GM12878 (cell line): ENCODE results near the gene SUN5. TPM values are rescaled to one million over a fixed set of nuclear protein-coding genes. Genes with fewer than 3 reads are reported as not detected.
"Not testable (repeated sequence)": the region's sequence is repeated elsewhere in the genome, so short reads cannot be mapped to it uniquely, and the experiment has no call there.

ENCODE experiments used
- ATAC-seq: fragments of 200-7000 bp; cut with Tn5 transposase; 3 replicates; pipeline ENCODE4 v1.9.1; 2020; ENCODE audit warnings: mild to moderate bottlenecking, moderate library complexity
- BruUV-seq: library from RNA; stranded (reverse); fragments of 400-500 nt; replicated peaks from 2 replicates; lab custom pipeline; 2021; lab: Mats Ljungman, UMichigan
- CTCF ChIA-PET: fragments of 300-600 bp; sonication (Branson Sonifier 250); formaldehyde crosslinking; extraction: SDS; loops from one replicate; lab custom pipeline; 2021; ENCODE audit warnings: inconsistent platforms; lab: Yijun Ruan, JAX
- POLR2A ChIA-PET: fragments of 350-600 bp; formaldehyde crosslinking; extraction: SDS; loops from one replicate; lab custom pipeline; 2021; ENCODE audit warnings: inconsistent platforms; lab: Charles Lee
- RAD21 ChIA-PET: fragments of 300-600 bp; sonication (Branson Sonifier 250); formaldehyde crosslinking; loops from one replicate; lab custom pipeline; 2023; ENCODE audit warnings: antibody characterized with exemption; ENCODE audit not compliant: unreplicated experiment; lab: Charles Lee
- SMC1A ChIA-PET: fragments of 300-600 bp; sonication (Branson Sonifier 250); formaldehyde crosslinking; loops from one replicate; lab custom pipeline; 2023; ENCODE audit not compliant: unreplicated experiment, uncharacterized antibody; lab: Charles Lee
- DNase-seq: peaks from one replicate; pipeline ENCODE4 v3.0.0-alpha.2; 2011; ENCODE audit warnings: low read depth, low spot score
- FAIRE-seq: peaks from 3 replicates; lab custom pipeline; 2011; peaks lifted over from hg19 to GRCh38; lab: Jason Lieb, UNC
- H2AFZ ChIP-seq: 2 replicates; pipeline ENCODE4 v1.6.0; 2011; ENCODE audit warnings: low read depth, low read length, control low read depth; ENCODE audit not compliant: control insufficient read depth
- H3K27ac ChIP-seq: 2 replicates; pipeline ENCODE4 v1.5.1; 2011; ENCODE audit warnings: control low read depth; ENCODE audit not compliant: control insufficient read depth, insufficient read depth
- H3K27me3 ChIP-seq, 2 experiments: replicated peaks in 1 of 2; 2 replicates each; pipeline versions ENCODE4 v1.6.0 to v1.6.1; 2011; ENCODE audit warnings: low read length in 1 of 2; ENCODE audit not compliant: control insufficient read depth in 2 of 2, insufficient read depth in 2 of 2
- H3K36me3 ChIP-seq, 2 experiments: 2 replicates each; pipeline ENCODE4 v1.5.1; 2011; ENCODE audit warnings: low read length in 1 of 2; ENCODE audit not compliant: control insufficient read depth in 2 of 2, insufficient read depth in 2 of 2
- H3K4me1 ChIP-seq: 2 replicates; pipeline ENCODE4 v1.6.1; 2011; ENCODE audit warnings: mild to moderate bottlenecking, low read length, moderate library complexity, mixed read lengths; ENCODE audit not compliant: control insufficient read depth, insufficient read depth
- H3K4me2 ChIP-seq: 2 replicates; pipeline ENCODE4 v1.6.0; 2011; ENCODE audit warnings: control low read depth; ENCODE audit not compliant: control insufficient read depth, insufficient read depth
- H3K4me3 ChIP-seq: fragments of 200-600 bp; sonication (generic); 2 replicates; pipeline ENCODE4 v1.5.1; 2016
- H3K79me2 ChIP-seq: 2 replicates; pipeline ENCODE4 v1.6.0; 2011; ENCODE audit warnings: low read length; ENCODE audit not compliant: control insufficient read depth, insufficient read depth
- H3K9ac ChIP-seq: 2 replicates; pipeline ENCODE4 v1.8.0; 2011; ENCODE audit warnings: low read length, control low read depth, mixed read lengths; ENCODE audit not compliant: control insufficient read depth, insufficient read depth
- H3K9me3 ChIP-seq: replicated peaks from 3 replicates; pipeline ENCODE4 v1.5.1; 2011; ENCODE audit warnings: mild to moderate bottlenecking, low read length; ENCODE audit not compliant: control insufficient read depth, insufficient read depth
- H4K20me1 ChIP-seq: 2 replicates; pipeline ENCODE4 v1.6.0; 2011; ENCODE audit not compliant: control insufficient read depth, insufficient read depth
- CHD2 ChIP-seq: IDR thresholded peaks from 2 replicates; pipeline ENCODE4 v1.6.1; 2011; ENCODE audit warnings: low read depth, low read length, improper control_type of control experiment, borderline replicate concordance
- ESRRA ChIP-seq: IDR thresholded peaks from 2 replicates; pipeline ENCODE4 v1.6.1; 2012; ENCODE audit warnings: mild to moderate bottlenecking, low read length, improper control_type of control experiment
- HCFC1 ChIP-seq: fragments of 150-350 bp; IDR thresholded peaks from 2 replicates; pipeline ENCODE4 v1.6.1; 2014; ENCODE audit warnings: low read length
- HDAC6 ChIP-seq: fragments of 200-600 bp; sonication (generic); IDR thresholded peaks from one replicate; pipeline ENCODE4 v1.8.0; 2017; ENCODE audit warnings: antibody characterized with exemption; ENCODE audit not compliant: unreplicated experiment
- JUND ChIP-seq: IDR thresholded peaks from 2 replicates; pipeline ENCODE4 v1.6.1; 2012; ENCODE audit warnings: low read depth, mild to moderate bottlenecking, low read length, improper control_type of control experiment, moderate library complexity
- MTA2 ChIP-seq: fragments of 450-650 bp; IDR thresholded peaks from 2 replicates; pipeline ENCODE4 v1.6.1; 2016; ENCODE audit warnings: low read depth, mild to moderate bottlenecking, moderate library complexity
- NFXL1 ChIP-seq: fragments of 450-650 bp; IDR thresholded peaks from 2 replicates; pipeline ENCODE4 v1.6.1; 2017; ENCODE audit warnings: antibody characterized with exemption, mild to moderate bottlenecking, borderline replicate concordance
- NR2F1 ChIP-seq: fragments of 450-650 bp; conservative IDR thresholded peaks from 2 replicates; pipeline ENCODE4 v1.6.1; 2017; ENCODE audit warnings: mild to moderate bottlenecking
- PAX8 ChIP-seq: fragments of 450-650 bp; IDR thresholded peaks from 2 replicates; pipeline ENCODE4 v1.6.1; 2017; ENCODE audit warnings: mild to moderate bottlenecking, moderate library complexity
- WRNIP1 ChIP-seq: IDR thresholded peaks from 2 replicates; pipeline ENCODE4 v1.6.1; 2011; ENCODE audit warnings: low read depth, low read length, improper control_type of control experiment, borderline replicate concordance
- ZSCAN29 ChIP-seq: fragments of 450-650 bp; IDR thresholded peaks from 2 replicates; pipeline ENCODE4 v1.6.1; 2017; ENCODE audit warnings: mild to moderate bottlenecking, moderate library complexity
- WGBS: methylation state at CpG from one replicate; pipeline ENCODE4 v1.1.6; 2016; ENCODE audit warnings: low lambda C conversion rate; ENCODE audit not compliant: insufficient replicate concordance, insufficient coverage; ENCODE audit errors: missing lambda C conversion rate; 5-methylcytosine and 5-hydroxymethylcytosine counted together
- in situ Hi-C: fragments of 300-500 bp; cut with MboI; formaldehyde crosslinking; loops from 9 replicates; pipeline ENCODE4 v1.14.3; 2018; ENCODE audit warnings: mixed read lengths
- intact Hi-C: fragments of 100-400 bp; cut with micrococcal nuclease; formaldehyde crosslinking; loops from one replicate; pipeline ENCODE4 v1.14.2; 2022; ENCODE audit not compliant: unreplicated experiment
- polyA plus RNA-seq, 11 experiments: library from polyadenylated mRNA; depleted of rRNA in 4 of 11; unstranded in 6 of 11; stranded (reverse) in 5 of 11; fragments of >200 nt; fragmentation: Nextera tagmentation in 4 of 11; fragmentation: Illumina TruSeq in 1 of 11; extraction: Ambion mirVana in 4 of 11; extraction: Trizol in 1 of 11; gene quantifications; 1 replicate in 1 of 11; 2 replicates in 10 of 11; pipeline versions ENCODE4 v1.2.1 to v1.2.3, GENCODE V29; 2011 to 2016; ENCODE audit warnings: inconsistent platforms in 2 of 11, missing spikeins in 2 of 11, low read depth in 1 of 11
- total RNA-seq, 4 experiments: library from RNA; depleted of rRNA in 3 of 4; stranded (reverse); fragments of >200 nt in 3 of 4; fragmentation: Illumina TruSeq in 1 of 4; extraction: Trizol in 1 of 4; gene quantifications; 2 replicates each; pipeline versions ENCODE4 v1.2.1 to v1.2.3, GENCODE V29; 2013 to 2021
- TF ChIP-seq, protein P1 (sequence below): fragments of 150-350 bp; IDR thresholded peaks from 2 replicates; pipeline ENCODE4 v1.6.1; 2016; ENCODE audit warnings: low read depth, low read length
- TF ChIP-seq, protein P2 (sequence below): IDR thresholded peaks from 2 replicates; pipeline ENCODE4 v1.6.1; 2012; ENCODE audit warnings: low read depth, low read length, improper control_type of control experiment

Gene SUN5
- total and polyA plus RNA-seq, 10 of the 15 experiments (the other 5 are each of a cell fraction or from before 2014, with no cell fraction given) = not detected

DNA sequence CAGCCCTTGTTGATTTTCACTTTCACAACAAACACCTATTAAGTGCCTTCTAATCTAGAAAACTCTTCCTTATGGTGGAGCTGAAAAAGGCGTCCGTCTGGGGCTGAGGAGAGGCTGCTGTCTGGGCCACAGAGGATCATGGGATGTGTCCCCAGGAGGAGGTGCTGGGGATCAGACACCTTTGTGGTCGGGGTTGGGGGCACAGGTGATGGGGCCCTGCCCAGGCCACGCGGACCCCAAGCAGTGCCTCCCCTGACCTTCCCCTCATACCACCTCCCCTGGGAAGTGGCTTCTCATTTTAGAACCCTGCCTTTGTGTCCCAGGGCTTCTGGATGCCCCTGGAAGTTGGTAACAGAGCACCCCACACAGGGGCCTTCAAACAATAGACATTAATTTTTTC lies 41.1 kb downstream of the SUN5 start (continued):
- TF ChIP-seq NFXL1 (no peak), HDAC6 (no peak), MTA2 (no peak), CHD2 (no peak), JUND (no peak)

DNA sequence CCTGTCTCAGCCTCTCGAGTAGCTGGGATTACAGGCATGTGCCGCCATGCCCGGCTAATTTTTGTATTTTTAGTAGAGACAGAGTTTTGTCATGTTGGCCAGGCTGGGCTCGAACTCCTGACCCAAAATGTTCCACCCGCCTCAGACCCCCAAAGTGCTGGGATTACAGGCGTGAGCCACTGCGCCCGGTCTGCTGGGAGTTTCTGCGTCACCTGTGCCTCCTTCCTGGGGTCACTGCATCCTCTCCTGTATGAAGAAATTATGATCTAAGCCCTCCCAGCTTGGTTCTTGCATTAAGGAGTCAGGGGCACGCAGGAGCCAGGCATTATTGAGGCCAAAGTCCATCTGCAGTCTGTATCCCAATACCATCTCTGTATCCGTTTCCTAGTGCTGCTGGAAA lies 41.6 kb downstream of the SUN5 start:
- CTCF ChIA-PET = interaction anchor here (1.0 kb wide), 1 partner anchor 18 kb away, joined by 3 read pairs; no protein-coding TSS in a partner anchor
- not testable (repeated sequence) for H3K36me3 ChIP-seq, DNase-seq

DNA sequence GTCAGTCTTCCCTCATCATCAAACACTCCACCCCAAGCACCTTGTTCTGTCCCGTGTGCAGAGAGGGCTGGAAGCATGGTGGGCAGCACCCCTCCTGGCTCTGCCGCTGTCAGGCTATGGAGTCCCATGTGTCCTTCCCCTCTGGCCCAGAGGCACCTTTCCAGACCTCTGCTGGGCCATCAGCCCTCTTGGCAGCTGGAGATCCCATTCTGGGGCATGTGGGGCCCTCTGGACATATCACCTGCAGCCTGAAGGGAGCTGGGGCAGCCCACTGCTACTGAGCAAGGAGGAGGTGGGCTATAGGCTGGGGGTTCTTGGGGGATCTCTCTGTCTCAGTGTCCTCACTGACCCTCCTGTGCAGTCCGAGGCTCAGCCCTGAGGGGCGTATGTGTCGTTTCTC lies 42.2 kb downstream of the SUN5 start:
- no peak for FAIRE-seq
- in situ Hi-C loops (no loop called here), intact Hi-C loops (no loop called here)
- H3K4me3 ChIP-seq = no peak overlapping the region
- no peaks in the 10 kb centered on the region for H3K36me3 ChIP-seq
- CTCF ChIA-PET = interaction anchor here (1.0 kb wide), 1 partner anchor 17 kb away, joined by 3 read pairs; no protein-coding TSS in a partner anchor
- no peak overlapping the region for H3K4me2 ChIP-seq
- no peak for ATAC-seq
- DNase-seq = no peak
- H3K9ac ChIP-seq = no peak overlapping the region
- no peaks in the 10 kb centered on the region; the same call in 2 of the 3 replicates for H3K9me3 ChIP-seq
- no peak overlapping the region for H3K27ac ChIP-seq
- 59% methylated on average over 5 of the region's 5 CpGs for WGBS
- no peaks in the 10 kb centered on the region for H3K27me3 ChIP-seq
- POLR2A ChIA-PET = no interaction called here
- RAD21 ChIA-PET = no interaction called here
- H3K79me2 ChIP-seq = no peaks in the 10 kb centered on the region
- no peak overlapping the region for H2AFZ ChIP-seq
- SMC1A ChIA-PET = no interaction called here
- H3K4me1 ChIP-seq = peaks cover 4% of the 10 kb centered on the region
- no TSS peak for BruUV-seq
- no peaks in the 10 kb centered on the region for H4K20me1 ChIP-seq
- TF ChIP-seq, protein P1, sequence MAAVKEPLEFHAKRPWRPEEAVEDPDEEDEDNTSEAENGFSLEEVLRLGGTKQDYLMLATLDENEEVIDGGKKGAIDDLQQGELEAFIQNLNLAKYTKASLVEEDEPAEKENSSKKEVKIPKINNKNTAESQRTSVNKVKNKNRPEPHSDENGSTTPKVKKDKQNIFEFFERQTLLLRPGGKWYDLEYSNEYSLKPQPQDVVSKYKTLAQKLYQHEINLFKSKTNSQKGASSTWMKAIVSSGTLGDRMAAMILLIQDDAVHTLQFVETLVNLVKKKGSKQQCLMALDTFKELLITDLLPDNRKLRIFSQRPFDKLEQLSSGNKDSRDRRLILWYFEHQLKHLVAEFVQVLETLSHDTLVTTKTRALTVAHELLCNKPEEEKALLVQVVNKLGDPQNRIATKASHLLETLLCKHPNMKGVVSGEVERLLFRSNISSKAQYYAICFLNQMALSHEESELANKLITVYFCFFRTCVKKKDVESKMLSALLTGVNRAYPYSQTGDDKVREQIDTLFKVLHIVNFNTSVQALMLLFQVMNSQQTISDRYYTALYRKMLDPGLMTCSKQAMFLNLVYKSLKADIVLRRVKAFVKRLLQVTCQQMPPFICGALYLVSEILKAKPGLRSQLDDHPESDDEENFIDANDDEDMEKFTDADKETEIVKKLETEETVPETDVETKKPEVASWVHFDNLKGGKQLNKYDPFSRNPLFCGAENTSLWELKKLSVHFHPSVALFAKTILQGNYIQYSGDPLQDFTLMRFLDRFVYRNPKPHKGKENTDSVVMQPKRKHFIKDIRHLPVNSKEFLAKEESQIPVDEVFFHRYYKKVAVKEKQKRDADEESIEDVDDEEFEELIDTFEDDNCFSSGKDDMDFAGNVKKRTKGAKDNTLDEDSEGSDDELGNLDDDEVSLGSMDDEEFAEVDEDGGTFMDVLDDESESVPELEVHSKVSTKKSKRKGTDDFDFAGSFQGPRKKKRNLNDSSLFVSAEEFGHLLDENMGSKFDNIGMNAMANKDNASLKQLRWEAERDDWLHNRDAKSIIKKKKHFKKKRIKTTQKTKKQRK = no peak
- TF ChIP-seq NR2F1 = no peak
- no peak for TF ChIP-seq PAX8
- TF ChIP-seq HCFC1 = no peak
- TF ChIP-seq, protein P2, sequence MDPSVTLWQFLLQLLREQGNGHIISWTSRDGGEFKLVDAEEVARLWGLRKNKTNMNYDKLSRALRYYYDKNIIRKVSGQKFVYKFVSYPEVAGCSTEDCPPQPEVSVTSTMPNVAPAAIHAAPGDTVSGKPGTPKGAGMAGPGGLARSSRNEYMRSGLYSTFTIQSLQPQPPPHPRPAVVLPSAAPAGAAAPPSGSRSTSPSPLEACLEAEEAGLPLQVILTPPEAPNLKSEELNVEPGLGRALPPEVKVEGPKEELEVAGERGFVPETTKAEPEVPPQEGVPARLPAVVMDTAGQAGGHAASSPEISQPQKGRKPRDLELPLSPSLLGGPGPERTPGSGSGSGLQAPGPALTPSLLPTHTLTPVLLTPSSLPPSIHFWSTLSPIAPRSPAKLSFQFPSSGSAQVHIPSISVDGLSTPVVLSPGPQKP = no peak
- no peak for TF ChIP-seq ESRRA
- no peak for TF ChIP-seq ZSCAN29
- no peak for TF ChIP-seq WRNIP1

More for the DNA sequence above, 41.6 kb downstream of the SUN5 start:
- H3K4me1 ChIP-seq, H3K4me3 ChIP-seq, BruUV-seq, H3K79me2 ChIP-seq, H2AFZ ChIP-seq, POLR2A ChIA-PET, ATAC-seq, H3K4me2 ChIP-seq, H3K27ac ChIP-seq, H3K27me3 ChIP-seq, H3K9ac ChIP-seq, SMC1A ChIA-PET, RAD21 ChIA-PET, intact Hi-C loops, H3K9me3 ChIP-seq, FAIRE-seq, in situ Hi-C loops, H4K20me1 ChIP-seq: not testable (repeated sequence)
- 74% methylated on average over 11 of the region's 11 CpGs for WGBS
